GM21529 (cell line): ENCODE data around the gene EFCAB7.
"Not testable (repeated sequence)": the region's sequence is repeated elsewhere in the genome, so short reads cannot be mapped to it uniquely, and the experiment has no call there.

Experiments used
- ATAC-seq: cut with Tn5 transposase; IDR thresholded peaks from one replicate; pipeline ENCODE4 v1.9.1; 2021; ENCODE audit not compliant: unreplicated experiment

Gene EFCAB7

DNA sequence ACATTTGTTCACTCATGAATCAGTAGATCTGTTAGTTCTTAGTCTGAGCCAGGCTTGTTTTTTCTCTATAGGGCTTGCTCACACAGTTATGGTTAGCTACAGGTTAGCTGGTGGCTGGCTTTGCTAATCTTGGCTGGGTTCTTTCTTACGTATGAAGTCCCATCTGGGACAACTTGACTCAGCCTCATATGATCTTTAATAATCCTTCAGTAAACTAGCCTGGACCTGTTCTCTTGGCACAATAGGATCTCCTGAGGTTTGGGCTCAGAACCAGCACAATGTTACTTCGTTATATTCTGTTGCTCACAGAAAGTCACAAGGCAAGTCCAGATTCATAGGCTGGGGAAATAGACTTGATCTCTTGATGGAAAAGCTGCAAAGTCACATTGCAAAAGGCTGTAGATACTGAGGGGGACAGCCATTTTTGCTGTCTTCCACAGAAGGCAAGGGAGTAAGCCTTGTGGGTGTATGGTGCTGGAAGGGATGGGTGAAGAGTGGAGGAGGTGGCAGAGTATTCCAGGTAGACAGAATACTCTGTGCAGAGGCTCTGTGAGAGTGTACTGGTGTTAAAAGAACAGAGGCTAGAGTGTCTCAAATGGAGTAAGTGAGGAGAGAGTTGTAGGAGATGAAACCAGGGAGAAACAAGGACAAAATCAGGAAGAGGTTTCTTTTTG, 24.4 kb downstream of the EFCAB7 start:
- no peak for ATAC-seq

DNA sequence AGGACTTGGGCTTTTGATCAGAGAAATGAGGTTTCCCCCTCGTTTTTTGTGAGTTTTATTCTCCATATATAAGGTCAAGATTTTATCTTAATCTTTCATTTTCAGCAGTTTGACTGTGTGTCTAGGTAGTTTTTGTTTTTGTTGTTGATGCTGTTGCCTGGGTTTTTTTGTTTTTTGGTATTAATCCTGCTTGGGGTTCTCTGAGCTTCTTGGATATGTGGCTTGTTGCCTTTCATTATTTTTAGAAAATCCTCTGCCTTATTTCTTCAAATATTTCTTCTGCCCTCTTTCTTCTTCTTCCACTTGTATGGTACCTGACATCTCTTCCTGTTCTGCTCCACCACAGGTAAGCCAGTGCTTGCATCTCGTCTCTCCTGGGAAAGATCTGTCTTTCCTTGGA, 25.0 kb downstream of the EFCAB7 start:
- ATAC-seq = no peak

DNA sequence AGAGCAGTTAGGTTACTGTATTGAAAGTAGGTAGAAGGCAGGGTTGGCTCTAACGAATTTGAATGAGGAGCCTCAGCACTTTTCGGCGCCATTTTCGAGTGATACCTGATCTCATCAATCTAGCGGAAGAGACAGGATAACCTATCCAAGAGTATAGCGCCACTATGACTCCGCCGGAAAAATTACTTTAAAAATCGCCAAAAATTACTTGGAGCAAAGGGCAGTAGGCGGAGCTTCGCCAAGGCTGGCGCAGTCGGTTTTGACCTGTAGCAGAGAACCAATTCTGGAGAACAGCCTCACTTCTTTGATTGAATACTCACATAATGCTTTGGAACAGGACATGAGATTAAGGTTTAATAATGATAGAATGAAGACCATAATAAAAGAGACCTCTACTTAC, 25.6 kb downstream of the EFCAB7 start:
- ATAC-seq = no peak

DNA sequence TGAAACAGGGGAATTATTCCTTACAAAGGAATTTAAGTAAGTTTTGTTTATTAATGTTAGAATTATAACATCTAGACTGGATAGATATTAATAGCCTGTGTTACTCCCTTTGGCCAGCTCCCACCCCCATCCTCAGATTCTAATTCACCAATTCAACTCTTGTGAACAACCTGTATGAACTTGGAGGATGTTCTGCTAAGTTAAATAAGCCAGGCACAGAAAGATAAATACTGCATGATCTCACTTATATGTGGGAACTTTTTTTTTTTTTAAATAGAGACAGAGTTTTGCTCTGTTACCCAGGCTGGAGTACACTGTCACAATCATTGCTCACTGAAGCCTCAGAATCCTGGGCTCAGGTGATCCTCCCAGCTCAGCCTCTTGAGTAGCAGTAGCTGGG, 32.2 kb downstream of the EFCAB7 start:
- ATAC-seq = no peak

DNA sequence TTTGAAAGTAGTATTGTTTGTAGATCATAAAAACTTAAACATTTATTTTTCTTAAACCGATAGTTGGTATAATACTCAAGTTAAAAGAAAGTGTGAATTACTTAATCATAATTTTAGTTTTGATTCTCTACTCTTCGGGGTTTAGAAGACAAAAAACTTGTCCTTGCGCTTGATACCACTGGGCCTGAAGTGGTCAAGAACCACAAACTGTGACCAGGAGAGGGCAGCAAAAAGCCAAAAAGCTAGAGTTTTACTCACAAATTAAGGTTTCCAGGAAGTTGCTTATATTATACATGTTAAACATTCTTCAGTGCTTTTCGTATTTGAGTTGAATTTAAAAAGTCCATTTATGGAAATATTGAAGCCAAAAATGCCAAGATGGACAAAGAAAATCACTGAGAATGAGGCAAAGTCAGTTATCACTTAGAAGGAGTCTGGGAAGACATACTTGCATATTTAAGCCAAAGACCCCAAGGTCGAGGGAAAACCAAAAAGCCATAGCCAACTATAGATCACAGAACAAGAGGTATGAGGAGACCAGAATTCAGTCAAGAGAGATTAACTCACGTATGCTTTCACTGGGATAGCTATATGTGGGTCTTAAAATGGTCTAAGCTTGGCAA, 34.2 kb downstream of the EFCAB7 start:
- no peak for ATAC-seq

DNA sequence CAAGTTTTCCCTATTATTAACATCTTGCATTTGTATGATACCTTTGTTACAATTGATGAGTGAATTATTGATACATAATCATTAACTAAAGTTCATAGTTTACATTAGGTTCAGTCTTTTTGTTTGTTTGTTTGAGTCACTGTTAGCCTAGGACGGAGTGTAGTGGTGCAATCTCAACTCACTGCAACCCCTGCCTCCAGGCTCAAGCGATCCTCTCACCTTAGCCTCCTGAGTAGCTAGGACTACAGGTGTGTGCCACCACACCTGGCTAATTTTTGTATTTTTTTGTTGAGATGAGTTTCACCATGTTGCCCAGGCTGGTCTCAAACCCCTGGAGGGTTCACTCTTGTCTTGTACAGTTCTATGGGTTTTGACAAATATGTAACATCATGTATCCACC, 36.0 kb downstream of the EFCAB7 start:
- ATAC-seq = no peak

DNA sequence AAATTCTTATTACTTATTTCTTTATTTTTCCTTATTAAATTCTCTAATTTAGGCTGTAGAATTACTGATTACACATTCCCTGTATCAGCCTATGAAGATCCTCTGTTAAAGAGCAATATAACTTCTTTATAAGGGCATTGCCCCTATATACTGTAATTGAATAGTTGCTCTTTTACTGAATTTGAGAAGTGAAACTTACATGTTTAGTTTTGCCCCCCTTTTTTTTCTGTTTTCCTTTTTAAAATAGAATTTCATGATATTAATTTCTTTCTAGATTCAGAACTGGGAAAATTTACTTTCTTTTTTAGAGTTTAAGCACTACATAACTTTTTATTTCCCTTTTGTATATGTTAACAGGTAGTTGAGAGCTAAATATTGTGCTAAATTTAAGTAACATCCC, 40.4 kb downstream of the EFCAB7 start:
- ATAC-seq = no peak

DNA sequence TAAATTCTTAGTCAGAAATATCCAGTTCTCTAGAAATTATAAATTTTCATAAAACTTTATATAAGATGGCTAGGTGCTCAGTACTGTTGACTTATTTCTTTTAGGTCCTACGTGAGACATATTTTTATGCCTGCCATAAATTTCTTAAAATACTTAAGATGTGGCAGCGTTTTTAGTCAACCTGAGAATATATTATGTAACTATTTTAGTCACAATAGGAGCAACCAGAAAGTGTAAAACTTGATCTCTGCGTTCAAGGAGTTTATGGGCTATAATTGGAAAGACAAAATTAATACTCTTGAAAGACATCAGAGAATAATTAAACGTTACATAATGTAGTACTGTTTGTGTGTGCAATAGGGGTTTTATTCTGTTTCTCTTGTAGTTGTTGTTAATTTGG, 45.7 kb downstream of the EFCAB7 start:
- no peak for ATAC-seq

DNA sequence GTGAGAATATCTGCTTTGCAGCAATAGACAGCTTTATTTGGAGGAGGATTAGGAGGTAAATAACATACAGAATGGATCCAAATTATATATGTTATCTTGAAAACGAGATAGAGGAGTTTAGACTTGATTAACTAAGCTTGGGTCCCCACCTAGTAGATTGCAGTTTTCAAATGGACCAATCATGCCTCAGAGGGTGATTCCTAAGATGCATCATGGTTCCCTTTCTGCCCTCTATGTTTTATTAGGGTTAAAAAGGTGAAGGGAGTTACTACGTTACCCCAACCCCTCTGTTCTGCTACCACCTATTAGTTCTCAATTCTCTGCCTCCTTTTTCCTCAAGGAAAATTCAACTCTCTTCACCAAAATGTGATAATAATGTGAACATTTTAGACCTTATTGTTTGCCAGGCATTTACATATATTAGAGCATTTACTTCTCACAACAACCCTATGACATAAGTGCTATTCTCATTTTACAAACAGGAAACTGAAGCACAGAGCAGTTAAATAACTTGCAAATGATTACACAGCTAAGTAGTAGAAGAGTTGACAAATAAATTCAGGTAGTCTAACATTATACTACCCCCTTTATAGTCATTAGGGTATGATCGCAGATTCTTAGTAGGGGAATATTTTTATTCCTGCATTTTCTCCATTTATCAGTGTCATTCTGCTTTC, 46.5 kb downstream of the EFCAB7 start:
- ATAC-seq = no peak

DNA sequence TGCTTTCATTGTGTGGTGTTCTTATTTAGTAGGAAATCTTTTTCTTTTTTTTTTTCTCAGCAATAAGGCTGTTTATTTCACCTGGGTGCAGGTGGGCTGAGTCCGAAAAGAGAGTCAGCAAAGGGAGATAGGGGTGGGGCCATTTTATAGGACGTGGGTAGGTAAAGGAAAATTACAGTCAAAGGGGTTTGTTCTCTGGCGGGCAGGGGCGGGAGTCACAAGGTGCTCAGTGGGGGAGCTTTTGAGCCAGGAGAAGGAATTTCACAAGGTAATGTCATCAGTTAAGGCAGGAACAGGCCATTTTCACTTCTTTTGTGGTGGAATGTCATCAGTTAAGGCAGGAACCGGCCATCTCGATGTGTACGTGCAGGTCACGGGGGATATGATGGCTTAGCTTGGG, 49.4 kb downstream of the EFCAB7 start:
- ATAC-seq = not testable (repeated sequence)

DNA sequence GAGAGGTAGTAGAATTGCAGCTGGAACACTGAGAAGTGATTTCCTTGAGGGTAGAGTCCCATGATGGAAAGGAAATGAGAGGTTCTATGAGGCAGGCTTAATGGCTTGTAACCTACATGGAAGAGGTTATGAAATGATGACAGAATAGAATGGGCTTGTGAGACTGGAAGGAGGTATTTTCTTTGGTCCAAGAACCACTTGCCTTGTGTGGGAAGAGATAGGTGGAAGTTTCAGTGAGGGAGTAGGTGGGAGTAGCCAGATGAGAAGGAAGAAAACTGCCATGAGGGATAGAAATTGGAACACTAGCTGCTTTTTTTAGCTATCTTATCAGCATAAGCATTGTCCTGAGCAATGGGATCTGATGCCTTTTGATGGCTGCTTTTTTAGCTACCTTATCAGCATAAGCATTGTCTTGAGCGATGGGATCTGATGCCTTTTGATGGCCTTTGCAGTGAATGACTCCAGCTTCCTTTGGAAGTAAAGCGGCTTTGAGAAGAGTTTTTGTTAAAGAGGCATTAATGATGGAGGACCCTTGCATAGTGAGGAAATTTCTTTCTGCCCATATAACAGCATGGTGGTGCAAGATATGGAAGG, 51.0 kb downstream of the EFCAB7 start:
- not testable (repeated sequence) for ATAC-seq

DNA sequence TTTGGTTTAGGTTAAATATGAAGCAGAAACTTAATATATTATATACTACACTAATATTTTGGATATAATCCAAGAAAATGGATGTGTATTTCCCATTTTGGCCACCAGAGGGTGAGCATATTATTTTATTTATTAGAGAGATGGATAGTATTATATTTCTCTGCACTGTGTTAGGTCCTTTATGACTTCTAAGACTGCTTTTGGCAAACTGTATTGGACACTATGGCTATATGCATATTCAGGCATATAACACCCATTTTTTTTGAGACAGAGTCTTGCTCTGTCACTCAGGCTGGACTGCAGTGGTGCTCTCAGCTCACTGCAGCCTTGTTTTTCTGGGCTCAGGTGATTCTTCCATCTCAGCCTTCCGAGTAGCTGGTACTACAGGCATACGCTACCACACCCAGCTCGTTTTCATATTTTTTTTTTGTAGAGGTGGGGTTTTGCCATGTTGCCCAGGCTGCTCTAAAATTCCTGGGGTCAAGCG, 52.1 kb downstream of the EFCAB7 start:
- no peak for ATAC-seq

DNA sequence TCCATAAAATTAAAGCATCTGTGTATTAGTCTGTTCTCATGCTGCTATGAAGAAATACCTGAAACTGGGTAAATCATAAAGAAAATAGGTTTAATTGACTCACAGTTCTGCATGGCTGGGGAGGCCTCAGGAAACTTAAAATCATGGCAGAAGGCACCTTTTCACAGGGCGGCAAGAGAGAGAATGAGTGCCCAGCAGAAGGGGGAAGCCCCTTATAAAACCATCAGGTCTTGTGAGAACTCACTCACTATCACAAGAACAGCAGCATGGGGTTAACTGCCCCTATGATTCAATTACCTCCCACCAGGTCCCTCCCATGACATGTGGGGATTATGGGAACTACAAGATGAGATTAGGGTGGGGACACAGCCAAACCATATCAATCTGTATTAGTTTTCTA, 63.0 kb downstream of the EFCAB7 start:
- ATAC-seq = not testable (repeated sequence)

DNA sequence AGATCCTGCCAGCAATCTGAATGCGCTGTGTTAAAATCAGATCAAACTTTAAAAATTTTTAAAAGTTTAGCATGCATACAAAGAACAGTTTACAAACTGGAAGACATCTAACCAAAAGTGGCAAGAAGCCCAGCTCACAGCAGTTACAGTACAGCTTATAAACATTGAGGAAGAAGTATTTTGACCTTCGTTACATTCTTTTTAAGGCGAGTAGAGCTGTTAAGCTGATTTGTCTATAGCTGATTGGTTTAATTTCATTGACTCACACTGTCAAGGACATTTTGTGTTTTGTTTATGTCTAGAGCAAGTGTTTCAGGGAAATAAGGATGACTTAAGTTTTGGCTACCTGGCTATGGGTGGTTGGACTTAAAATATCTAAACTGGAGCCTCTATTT, 66.8 kb downstream of the EFCAB7 start:
- no peak for ATAC-seq

DNA sequence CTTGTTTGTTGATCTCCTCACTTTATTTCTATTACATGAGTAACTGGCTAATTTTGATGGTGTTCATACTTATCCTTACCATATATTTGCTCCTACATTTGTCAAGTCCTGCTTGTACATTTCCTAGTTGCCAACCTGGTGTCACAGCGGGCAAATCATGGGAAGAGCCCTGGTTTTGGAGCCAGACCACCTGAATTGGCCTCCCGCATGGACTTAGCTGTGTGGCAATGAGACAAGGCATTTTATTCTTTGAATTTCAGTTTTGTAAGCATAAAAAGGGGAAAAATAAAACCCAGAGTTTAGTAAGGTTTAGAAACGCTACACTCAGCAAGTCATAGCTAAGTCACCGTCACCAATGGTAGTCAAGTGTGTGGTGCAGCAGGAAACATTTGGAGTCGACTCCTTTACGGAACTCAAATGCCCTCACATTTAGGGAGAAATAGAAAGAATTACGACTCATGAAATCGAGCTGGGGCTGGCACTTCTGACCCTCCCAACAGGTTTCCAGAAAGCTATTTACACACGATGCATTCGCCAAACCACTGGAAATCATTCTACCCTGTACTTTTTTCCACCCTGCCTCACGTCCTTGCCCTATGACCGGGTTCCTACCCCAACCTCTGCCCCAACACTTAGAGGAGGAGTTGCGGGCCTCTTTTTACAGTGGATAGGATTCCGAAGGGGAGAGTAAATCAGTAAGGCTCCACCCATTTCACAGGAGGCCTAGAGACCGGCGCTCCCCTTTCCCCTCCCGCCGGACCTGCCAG, 69.4 kb downstream of the EFCAB7 start:
- ATAC-seq = no peak

DNA sequence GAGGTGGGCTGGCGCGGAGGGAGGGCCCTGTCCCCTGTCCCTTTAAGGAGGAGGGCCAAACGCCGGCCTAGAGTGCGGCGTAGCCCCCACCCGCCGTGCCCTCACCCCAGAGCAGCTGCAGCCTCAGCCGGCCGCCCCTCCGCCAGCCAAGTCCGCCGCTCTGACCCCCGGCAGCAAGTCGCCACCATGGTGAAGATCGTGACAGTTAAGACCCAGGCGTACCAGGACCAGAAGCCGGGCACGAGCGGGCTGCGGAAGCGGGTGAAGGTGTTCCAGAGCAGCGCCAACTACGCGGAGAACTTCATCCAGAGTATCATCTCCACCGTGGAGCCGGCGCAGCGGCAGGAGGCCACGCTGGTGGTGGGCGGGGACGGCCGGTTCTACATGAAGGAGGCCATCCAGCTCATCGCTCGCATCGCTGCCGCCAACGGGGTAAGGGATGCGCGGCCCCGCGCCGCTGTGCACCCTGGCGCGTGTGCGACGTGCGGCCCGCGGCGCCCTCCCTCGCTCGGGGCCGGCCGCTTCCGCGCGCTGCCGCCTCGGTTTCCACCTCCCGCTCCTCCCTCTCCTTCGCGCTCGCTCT, 70.1 kb downstream of the EFCAB7 start, which contains the start of gene PGM1:
TSS of gene PGM1 (plus strand) at position 109 of the 583 bp plus-strand sequence. CDS start at position 187, 78 bp downstream.
- peak; percentile 80 for ATAC-seq

DNA sequence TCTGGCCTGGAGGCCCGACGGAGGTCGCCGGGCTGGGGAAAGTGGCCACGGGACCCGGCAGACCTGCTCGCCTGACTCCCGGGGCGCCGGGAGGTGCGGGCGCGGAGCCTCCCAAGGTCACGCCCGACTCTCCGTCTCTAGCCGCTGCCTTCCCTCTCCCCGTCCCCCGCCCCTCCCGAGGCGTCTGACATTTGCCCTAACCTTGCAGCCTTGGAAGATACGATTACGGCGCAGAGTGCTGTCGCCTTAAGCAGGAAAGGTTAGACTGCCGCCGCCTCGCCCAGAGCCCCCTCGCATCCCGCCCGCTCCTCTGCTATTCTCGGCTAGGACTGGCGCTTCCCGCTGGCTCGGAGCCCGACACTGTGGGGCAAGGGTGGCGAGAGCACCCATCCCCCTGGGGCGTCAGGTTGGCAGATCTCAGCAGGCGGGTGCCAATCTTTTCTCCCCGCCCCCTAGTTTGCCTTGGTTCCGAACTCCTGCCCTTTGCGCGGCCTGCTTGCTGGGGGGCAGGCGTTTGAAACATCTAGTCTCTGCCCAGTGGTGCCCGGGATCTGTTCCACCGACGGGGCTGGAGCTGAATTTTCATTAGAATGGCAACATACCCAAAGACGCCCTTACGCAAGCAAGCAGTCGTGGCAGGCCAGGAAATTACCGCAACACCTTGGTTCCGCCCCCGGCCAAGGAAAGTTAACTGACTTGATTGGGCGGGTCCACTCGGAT, 70.7 kb downstream of the EFCAB7 start:
- ATAC-seq = peak; percentile 42

DNA sequence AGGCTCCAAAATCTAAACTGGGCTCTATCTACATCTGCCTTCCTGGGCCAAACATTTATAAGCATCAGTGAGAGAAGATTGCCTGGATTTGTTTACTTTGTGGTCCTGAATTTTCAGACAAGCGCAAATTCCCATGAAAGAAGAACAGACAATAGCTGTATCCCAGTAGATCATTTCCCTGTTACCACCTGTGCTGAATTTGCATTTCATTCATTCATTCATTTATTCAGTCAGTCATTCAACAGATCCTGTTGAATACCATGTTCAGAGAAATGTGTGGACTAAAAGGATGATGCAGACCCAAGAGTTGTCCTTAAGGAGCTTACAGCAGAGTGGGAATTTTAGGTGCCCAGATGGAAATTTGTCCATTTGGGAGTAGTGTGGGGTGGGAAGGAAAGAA, 72.1 kb downstream of the EFCAB7 start:
- ATAC-seq = no peak

DNA sequence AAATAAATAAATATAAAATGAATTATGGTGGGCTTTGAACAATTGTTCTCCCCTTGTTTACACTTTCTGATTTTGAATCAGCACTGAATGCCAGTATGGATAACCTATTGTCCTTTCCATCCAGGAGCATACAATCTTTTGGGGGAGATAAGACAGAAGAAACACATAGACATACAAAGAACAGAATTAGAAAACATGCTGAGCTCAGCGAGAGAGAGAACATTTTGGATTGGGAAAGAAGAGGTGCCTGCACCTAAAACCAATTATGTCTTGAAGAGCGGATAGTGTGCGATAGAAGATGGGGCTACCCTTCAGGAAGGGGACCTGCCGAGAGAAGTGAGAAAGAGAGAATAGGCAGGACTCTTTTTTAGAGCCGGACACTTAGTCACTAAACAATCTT, 76.5 kb downstream of the EFCAB7 start:
- no peak for ATAC-seq

DNA sequence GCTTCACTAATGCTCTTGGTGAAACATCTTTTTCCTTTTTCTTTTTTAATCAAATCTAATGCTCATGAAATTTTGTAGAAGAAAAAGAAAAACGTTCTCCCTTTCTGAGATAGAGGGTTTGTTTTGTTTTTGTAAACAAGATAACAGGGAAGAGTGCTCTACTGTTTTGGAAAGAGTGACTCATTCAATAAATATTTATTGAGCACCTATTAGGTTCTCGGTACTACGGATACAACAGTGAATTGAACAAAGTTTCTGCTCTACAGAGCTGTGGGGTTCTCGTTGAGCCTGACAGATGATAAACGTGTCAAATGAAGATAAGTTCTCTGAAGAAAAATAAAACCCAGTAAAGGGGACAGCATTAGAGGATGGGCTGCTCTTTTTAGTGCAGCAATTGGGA, 76.9 kb downstream of the EFCAB7 start:
- ATAC-seq = no peak
